GM12874 (cell line): ENCODE data around the gene SMIM10L2A.

Experiments
- TF ChIP-seq, protein P1 (sequence below): IDR thresholded peaks from 2 replicates; pipeline ENCODE4 v1.5.1; 2011; ENCODE audit warnings: low read depth, mild to moderate bottlenecking, control low read depth, low read length, moderate library complexity; ENCODE audit not compliant: insufficient read depth

Gene SMIM10L2A

DNA sequence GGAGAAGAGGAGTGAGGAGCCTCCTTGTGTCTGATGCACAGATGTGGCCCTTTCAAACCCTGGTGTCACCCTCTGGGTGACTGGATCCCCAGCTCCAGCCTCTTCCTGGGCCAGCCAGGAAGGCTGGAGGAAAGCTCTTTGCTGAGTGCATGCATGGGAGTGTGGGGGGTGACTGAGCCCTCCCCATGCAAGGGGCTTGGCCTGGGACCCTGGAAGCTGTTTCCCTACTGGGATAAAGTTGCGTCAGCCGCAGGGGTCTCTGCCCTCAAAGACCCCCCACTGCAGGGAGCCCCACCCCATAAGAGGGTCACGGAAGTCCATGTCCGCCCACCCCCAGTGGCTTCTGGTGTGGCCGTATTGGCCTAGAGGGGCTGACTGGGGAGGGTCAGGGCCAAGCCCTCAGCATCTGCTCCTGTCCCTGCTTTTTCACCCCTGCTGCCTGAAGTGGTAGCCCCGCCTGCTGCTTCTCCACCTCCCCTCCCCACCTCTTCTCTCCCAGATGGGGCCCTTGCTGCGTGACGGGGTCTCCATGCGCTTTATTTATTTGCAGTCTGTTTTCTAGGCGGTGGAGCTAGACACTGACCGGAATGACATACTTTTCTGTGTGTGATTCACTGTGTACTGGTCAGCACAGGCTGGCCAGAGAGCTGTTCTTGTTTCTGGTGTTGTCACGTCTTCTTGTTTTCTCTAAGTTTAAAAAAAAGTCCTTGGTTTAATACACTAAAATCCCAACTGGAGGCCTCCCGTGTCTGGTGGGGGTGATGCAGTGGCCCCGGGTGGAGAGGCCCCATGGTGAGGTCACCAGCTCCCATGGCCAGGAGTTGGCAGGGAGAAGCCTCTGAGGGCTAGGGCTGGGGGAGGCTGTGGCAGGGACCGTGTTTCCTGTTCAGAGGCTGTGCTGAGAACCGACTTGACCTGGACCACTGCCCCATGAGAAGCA is 3.6 kb downstream of the SMIM10L2A start:
- TF ChIP-seq, protein P1, sequence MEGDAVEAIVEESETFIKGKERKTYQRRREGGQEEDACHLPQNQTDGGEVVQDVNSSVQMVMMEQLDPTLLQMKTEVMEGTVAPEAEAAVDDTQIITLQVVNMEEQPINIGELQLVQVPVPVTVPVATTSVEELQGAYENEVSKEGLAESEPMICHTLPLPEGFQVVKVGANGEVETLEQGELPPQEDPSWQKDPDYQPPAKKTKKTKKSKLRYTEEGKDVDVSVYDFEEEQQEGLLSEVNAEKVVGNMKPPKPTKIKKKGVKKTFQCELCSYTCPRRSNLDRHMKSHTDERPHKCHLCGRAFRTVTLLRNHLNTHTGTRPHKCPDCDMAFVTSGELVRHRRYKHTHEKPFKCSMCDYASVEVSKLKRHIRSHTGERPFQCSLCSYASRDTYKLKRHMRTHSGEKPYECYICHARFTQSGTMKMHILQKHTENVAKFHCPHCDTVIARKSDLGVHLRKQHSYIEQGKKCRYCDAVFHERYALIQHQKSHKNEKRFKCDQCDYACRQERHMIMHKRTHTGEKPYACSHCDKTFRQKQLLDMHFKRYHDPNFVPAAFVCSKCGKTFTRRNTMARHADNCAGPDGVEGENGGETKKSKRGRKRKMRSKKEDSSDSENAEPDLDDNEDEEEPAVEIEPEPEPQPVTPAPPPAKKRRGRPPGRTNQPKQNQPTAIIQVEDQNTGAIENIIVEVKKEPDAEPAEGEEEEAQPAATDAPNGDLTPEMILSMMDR: no peak

DNA sequence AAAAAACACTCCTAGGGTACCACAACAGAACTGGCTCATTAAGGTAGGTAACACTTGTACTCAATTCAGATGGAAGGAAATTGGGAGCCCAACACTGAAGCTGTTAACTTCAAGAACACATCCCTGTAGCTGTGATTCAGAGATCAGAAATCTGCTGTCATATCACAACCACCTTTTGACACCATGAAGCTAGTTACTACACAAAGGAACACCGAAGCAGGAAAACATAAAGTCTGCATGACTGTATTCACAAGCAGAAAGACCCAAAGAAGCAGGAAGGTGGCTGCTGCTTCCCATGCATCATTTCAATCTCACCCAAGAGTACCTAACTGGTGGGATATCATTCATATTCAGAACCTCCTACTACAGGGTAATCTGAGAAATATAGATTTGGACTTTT is 7.7 kb downstream of the SMIM10L2A start:
- TF ChIP-seq, protein P1: no peak

DNA sequence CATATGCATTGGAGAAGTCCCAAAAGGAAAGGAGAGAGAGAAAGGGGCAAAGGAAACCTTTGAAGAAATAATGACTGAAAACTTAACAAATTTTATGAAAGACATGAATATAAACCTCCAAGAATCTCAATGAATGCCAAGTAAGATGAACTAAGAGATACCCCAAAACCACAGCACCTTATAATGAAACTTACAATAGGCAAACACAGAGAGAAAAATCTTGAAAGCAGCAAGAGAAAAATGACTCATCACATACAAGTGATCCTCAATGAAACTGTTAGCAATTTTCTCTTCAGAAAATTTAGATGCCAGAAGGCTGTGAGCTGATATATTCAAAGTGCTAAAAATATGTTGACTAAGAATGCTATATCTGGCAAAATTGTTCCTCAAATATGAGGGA is 10.1 kb downstream of the SMIM10L2A start:
- TF ChIP-seq, protein P1: no peak

DNA sequence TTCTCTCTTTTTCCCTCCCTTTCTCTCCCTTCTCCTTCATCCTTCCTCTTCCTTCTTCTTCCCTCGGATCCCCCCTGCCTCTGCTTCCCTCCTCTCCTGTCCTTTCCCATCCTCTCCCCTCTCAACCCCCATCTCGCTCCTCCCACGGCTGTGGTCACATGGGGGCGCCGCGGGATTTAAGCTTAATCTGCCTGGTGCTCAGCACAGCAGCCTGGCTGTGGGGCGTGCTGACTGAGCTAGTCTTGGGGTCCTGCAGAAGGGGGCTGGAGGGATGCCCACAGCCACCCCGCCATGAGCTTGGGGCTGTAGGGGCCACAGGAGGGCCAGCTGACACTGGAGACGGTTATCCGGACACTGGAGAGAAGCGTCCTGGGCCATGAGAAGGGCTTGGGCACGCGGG is 10.7 kb downstream of the SMIM10L2A start:
- TF ChIP-seq, protein P1: no peak

DNA sequence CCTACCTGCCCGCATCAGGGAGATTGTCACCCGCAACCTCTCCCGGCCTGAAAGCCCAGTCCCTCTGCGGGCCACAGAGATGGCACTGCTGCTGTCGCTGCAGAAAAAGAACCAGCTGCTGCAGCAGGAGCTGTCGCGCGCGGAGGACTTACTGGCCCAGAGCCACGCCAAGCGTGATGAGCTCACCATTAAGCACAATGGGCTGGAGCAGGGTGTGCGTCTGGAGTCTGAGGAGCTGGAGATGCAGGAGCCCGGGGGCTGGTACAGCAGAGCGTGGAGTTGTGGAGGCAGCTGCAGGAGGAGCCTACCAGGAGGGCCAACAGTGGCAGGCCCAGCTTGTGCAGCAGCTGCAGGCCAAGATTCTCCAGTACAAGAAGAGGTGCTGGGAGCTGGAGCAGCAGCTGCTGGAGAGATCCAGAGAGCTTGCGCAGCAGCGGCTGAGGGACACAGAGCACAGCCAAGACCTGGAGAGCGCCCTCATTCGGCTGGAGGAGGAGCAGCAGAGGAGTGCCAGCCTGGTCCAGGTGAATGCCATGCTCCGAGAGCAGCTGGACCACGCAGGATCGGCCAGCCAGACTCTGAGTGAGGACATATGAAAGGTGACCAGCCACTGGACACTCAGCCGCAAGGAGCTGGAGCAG is 11.3 kb downstream of the SMIM10L2A start:
- TF ChIP-seq, protein P1: no peak

DNA sequence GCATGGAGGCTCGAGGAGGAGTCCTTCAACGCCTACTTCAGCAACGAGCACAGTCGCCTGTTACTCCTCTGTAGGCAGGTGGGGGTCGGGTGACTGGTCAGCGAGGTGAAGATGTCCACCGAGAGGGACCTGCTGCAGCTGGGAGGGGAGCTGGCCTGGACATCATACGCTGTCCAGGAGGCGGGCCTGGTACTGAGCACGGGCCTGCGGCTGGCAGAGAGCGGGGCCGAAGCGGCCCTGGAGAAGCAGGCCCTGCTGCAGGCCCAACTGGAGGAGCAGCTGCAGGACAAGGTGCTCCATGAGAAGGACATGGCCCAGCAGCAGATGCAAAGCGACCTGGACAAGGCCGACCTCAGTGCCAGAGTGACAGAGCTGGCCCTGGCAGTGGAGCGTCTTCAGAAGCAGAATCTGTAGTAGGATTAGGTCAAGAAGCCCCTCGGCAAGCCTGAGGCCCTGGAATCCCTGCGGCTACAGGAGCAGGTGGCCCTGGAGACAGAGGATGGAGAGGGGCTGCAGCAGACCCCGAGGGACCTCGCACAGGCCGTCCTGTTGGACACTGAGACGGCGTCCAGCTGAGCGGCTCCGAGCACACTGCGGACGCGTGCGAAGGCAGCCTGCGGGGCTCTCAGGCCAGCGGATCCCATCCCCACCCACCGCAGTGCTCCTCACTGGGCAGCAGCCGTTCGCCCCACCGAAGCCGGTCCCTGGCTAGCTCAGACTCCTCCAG is 11.9 kb downstream of the SMIM10L2A start:
- TF ChIP-seq, protein P1: no peak
